Rectal smooth muscle tissue (tissue), 1 donor: Measurements from ENCODE around the gene YIPF5.

Experiments
- H3K27ac ChIP-seq: one replicate; pipeline ENCODE4 v1.7.0; 2013; ENCODE audit warnings: low read depth, low read length, inconsistent platforms
- H3K27me3 ChIP-seq: one replicate; pipeline ENCODE4 v1.7.0; 2013; ENCODE audit warnings: low read length; ENCODE audit not compliant: control insufficient read depth, insufficient read depth
- H3K36me3 ChIP-seq: one replicate; pipeline ENCODE4 v1.7.0; 2013; ENCODE audit warnings: low read length; ENCODE audit not compliant: control insufficient read depth, insufficient read depth
- H3K4me1 ChIP-seq: one replicate; pipeline ENCODE4 v1.7.0; 2013; ENCODE audit warnings: low read length; ENCODE audit not compliant: control insufficient read depth, insufficient read depth
- H3K4me3 ChIP-seq: one replicate; pipeline ENCODE4 v1.7.0; 2013; ENCODE audit warnings: low read length
- H3K9ac ChIP-seq: one replicate; pipeline ENCODE4 v1.7.0; 2013; ENCODE audit warnings: low read length

YIPF5 gene

DNA sequence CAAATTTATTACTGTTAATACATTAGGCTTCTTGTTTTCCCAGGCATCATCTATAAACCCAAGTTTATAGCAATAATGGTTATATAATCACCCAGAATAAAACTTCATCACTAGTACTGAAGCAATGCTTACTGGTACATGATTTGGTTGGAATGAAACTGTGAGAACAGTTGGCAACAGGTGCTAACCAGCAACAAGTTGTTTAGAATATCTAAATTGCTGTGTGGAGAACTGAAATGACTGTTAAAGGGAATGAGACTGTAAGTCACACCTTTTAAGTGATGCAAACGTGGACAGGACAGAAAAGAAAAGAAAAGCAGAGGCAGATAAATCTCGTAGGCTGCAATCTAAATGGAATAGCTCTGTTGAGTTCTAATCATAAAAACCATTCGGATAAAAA is 2.5 kb downstream of the YIPF5 start:
- Histone ChIP-seq H3K27me3 (no peaks in the 10 kb centered on the region), H3K4me1 (peaks cover 10% of the 10 kb centered on the region), H3K9ac (no peak overlapping the region), H3K36me3 (peaks cover 6% of the 10 kb centered on the region), H3K4me3 (no peak overlapping the region), H3K27ac (no peak overlapping the region)

DNA sequence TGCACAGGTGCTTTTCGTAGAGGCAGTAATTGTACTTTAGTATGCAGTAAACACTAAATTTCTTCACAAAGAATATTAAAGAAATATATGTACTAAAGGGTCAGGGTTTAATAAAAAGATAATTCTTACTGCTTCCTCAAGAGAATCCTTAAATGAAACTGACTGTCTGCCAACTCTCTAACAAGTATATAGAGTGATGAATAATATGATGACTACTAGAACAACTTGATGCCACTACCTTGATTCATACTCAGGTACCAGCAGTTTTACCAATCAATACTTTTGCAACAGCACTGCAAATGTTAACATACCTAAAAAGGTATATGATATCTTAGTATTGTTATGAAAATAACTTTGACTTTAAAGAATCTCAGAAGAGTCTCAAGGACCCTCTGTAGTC is 3.8 kb downstream of the YIPF5 start:
- Histone ChIP-seq H3K4me3 (no peak overlapping the region), H3K9ac (no peak overlapping the region), H3K27me3 (no peaks in the 10 kb centered on the region), H3K36me3 (peaks cover 6% of the 10 kb centered on the region), H3K27ac (no peak overlapping the region), H3K4me1 (peaks cover 10% of the 10 kb centered on the region)

DNA sequence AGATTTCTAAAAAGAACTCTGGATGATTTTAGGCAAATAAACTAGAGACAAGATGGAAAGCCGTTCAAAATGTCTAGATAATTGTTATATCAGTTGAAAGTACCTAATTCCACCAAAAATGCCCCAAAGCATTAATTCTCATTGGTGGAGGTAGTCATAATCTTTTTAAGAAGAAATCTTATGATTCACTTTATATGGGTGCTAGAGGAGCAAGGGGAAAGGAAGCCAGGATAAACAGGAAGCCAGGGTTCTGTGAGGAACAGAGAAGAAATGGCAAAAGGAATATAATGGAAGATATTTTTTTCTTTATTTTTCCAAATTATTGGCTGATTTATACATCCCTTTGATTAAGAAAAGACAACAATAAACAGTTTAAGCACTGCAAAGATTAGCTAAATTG is 7.8 kb downstream of the YIPF5 start:
- Histone ChIP-seq H3K36me3 (peaks cover 9% of the 10 kb centered on the region), H3K4me1 (no peaks in the 10 kb centered on the region), H3K4me3 (no peak overlapping the region), H3K27ac (no peak overlapping the region), H3K27me3 (no peaks in the 10 kb centered on the region), H3K9ac (no peak overlapping the region)

DNA sequence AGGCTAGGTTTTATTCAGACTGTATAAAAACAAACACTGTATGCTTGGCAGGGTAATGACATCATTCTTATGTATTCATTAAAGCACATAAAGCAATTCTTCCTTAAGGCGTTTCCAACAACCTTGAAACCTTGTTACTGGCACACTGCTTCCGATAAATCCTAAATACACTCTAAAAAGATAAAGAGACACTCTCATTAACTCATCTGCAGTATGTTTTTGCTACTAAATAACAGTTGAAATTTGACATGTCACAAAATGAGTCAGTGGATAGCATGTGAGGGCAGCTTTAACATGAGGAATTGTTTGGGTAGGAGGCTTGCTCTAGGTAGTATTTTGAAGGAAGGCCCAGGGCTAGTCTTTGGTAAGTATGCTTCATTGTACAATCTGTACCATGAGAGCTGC is 13.7 kb downstream of the YIPF5 start:
- H3K4me3 ChIP-seq = no peak overlapping the region
- H3K4me1 ChIP-seq = no peaks in the 10 kb centered on the region
- no peak overlapping the region for H3K9ac ChIP-seq
- no peaks in the 10 kb centered on the region for H3K27me3 ChIP-seq
- H3K36me3 ChIP-seq = peaks cover 3% of the 10 kb centered on the region
- H3K27ac ChIP-seq = no peak overlapping the region

DNA sequence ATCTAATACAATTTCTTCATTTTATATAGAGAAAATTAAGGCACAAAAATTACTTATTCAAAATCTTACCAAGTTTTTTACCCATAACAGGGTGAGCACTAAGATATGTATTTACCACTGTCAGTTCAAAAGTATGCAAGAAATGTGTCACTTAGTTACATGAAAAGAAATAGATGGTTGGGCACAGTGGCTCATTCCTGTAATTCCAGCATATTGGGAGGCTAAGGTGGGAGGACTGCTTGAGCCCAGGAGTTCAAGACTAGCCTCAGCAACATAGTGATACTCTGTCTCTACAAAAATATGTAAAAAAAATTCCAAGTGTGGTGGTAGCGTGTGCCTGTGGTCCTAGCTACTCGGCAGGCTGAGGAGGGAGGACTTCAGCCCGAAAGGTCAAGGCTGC is 19.4 kb downstream of the YIPF5 start:
- H3K27me3 ChIP-seq = no peaks in the 10 kb centered on the region
- H3K4me3 ChIP-seq = no peak overlapping the region
- no peaks in the 10 kb centered on the region for H3K36me3 ChIP-seq
- H3K27ac ChIP-seq = no peak overlapping the region
- H3K4me1 ChIP-seq = no peaks in the 10 kb centered on the region
- no peak overlapping the region for H3K9ac ChIP-seq

DNA sequence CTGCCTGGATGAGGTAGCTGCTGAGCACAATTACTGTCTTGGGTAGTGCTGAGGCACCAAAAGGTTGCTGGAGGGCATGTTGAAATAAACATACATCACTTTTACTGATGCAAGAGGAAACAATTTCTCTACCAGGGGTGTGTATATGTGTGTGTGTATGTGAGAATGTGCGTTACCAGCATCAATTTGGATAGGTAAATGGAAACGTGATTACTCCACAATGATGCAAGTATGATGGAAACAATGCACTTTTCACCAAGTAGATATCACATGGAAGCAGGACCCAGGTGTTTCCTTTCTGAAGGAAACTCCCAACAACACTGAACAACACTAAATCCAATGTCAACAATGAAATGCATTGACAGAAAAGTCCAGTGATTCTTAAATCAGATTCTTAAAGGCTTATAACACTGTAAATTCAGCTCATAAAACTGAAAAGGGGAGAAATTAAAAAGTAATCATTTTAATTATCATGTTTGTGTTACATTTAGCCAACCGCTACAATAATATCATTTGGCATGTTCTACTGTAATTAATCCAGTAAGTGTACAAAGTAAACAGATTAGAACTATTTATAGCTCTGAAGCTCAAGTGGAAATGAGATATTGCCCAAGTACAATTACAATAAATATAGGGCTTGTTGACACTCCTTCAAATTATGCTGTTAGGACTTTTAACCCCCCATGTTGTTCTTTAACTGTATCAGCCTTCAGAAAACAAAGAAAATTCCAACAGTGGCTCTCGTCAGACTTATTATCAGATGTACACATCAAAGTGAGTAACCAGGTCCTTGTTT is 25.3 kb downstream of the YIPF5 start:
- Histone ChIP-seq H3K36me3 (no peaks in the 10 kb centered on the region), H3K27ac (no peak overlapping the region), H3K27me3 (no peaks in the 10 kb centered on the region), H3K9ac (no peak overlapping the region), H3K4me1 (no peaks in the 10 kb centered on the region), H3K4me3 (no peak overlapping the region)

DNA sequence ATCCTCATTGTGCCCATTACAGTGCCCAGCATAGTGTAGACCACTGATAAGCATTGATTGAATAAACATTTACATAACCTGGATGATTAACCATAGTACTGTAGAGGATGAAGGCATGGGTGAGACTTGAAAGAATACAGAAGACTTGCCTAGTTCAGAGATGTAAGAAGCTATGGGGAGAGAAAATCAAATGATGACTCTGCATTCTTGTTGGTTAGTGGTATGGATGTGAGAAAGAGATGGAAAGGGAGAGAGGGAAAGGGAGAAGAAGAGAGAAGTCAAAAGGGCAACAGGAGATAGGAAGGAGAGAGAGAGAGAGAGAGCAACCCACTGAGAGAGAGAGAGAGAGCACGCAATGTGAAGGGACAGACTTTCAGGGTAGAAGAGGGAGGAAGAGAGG is 26.8 kb downstream of the YIPF5 start:
- Histone ChIP-seq H3K27me3 (no peaks in the 10 kb centered on the region), H3K9ac (no peak overlapping the region), H3K4me3 (no peak overlapping the region), H3K4me1 (no peaks in the 10 kb centered on the region), H3K27ac (no peak overlapping the region), H3K36me3 (no peaks in the 10 kb centered on the region)

DNA sequence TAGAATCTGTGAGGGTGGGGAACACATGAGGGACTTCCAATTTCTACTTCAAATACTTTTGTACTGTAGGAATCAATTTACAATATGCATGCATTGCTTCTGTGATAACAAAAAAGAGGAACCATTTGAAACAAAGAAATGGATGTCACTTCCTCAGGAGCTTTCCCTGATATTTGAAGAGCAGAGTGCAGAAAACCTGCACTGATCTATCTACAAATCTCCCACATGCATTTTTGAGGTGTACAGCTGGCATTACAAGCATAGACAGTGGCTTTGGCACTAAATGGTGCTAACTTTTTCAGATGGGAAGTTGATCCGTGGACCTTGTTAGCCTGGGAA is 27.7 kb downstream of the YIPF5 start:
- Histone ChIP-seq H3K36me3 (no peaks in the 10 kb centered on the region), H3K4me1 (no peaks in the 10 kb centered on the region), H3K9ac (no peak overlapping the region), H3K27me3 (no peaks in the 10 kb centered on the region), H3K27ac (no peak overlapping the region), H3K4me3 (no peak overlapping the region)

DNA sequence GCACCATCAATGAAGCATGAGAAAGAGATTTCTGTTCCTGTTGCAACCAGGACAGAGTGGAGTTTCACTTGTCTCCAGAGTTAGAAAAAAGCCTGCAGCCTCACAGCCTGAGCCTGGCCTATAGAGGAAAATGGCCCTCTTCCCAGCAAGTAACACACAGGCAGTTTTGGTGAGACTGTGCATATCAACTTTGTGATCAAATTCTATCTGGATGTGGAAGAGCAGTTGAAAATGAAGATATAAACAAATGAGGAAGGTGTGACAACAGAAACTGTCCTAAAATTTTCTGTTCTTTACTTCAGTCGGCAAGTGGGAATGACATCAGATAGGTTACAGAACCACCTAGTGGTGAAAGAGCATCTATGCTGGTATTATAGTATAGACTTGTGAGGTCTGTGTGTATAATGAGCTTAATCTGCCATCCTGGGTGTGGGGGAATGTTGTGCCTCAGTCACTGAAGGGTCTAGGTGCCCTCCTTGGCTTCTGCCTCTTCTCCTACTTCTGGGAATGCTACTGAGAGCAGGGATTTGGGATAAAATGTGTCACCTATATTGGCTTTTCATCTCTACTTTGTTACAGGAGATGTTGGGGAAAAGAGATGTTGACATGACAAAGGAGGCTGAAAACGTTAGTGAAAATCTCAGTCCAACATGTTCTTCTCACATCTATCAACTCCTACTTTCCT is 28.2 kb downstream of the YIPF5 start:
- no peak overlapping the region for H3K27ac ChIP-seq
- no peaks in the 10 kb centered on the region for H3K4me1 ChIP-seq
- no peaks in the 10 kb centered on the region for H3K36me3 ChIP-seq
- H3K27me3 ChIP-seq = no peaks in the 10 kb centered on the region
- no peak overlapping the region for H3K4me3 ChIP-seq
- no peak overlapping the region for H3K9ac ChIP-seq

DNA sequence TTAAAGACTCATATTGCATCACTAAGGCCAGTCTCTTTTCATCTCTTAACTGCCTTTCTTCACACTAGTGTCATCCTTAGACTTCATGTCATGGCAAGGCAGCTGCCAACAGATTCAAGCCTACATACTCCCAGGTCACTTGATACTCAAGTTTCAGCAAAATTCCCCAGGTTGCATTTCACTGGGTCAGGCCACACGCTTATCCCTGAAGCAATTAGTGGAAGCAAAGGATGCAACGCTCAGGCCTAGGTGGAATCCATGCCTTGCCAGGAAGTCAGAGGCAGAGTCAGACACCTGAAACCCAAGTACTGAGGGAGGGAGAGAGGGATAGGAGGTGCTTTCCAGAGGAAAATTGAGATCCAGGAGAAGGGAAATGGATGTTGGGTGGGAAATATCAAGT is 28.9 kb downstream of the YIPF5 start:
- no peak overlapping the region for H3K9ac ChIP-seq
- H3K36me3 ChIP-seq = no peaks in the 10 kb centered on the region
- no peak overlapping the region for H3K4me3 ChIP-seq
- H3K27ac ChIP-seq = no peak overlapping the region
- H3K4me1 ChIP-seq = no peaks in the 10 kb centered on the region
- no peaks in the 10 kb centered on the region for H3K27me3 ChIP-seq

DNA sequence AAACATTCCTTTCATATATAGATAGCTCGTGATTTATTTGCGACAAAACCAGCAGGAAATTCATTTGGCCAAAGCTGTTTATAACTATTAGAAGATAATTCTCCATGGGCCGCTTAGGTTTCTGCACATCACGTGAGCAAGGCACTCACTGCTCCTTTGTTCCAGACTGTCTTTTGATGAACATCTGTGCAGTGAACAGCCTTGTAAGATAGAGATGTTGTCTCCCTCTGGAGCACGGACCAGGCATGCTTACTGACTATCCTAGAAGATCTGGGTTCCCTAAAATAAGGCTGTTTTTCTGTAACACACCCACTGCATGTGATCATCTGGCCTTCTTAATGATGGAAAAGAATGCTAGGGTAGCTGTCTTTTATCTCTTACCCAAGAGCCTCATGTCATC is 30.9 kb downstream of the YIPF5 start:
- H3K9ac ChIP-seq = no peak overlapping the region
- no peaks in the 10 kb centered on the region for H3K27me3 ChIP-seq
- H3K27ac ChIP-seq = no peak overlapping the region
- no peak overlapping the region for H3K4me3 ChIP-seq
- H3K4me1 ChIP-seq = no peaks in the 10 kb centered on the region
- H3K36me3 ChIP-seq = no peaks in the 10 kb centered on the region

DNA sequence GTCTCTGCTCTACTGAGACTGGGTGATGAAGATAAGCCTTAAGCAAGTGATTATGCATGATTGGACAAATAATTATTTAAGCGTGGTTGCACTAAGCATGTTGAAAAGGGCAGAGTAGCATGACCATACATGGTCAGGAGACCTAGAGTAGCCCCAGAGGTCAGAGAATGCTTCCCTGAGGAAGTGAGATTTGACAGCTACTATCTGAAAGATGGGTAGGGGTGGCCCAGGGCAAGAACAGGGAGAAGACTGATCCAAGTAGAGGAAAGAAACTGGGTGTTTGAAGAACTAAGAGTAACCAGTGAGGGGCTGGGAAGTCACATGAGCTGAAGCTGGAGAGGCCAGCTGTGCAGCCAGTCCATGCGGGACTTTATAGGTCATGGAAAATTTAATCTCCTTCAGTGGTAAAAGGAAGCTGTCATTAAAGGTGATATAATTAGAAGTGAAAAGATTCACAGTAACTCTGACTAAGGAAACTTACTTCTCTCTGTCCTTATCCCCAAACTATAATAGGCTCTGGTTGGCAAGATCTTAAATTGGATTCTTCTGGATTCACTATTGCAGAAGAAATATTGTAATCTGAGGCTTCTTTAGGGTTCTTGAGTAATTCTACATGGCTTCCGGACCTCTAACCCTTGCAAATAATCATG is 35.2 kb downstream of the YIPF5 start:
- no peaks in the 10 kb centered on the region for H3K27me3 ChIP-seq
- no peaks in the 10 kb centered on the region for H3K4me1 ChIP-seq
- no peak overlapping the region for H3K9ac ChIP-seq
- no peaks in the 10 kb centered on the region for H3K36me3 ChIP-seq
- H3K4me3 ChIP-seq = no peak overlapping the region
- H3K27ac ChIP-seq = no peak overlapping the region
